Central memory CD8-positive, alpha-beta T cell (primary cell): ENCODE data around the gene ZG16B.

Source experiments
- ATAC-seq: fragments of 150-1000 bp; cut with Tn5 transposase; replicated peaks from 2 replicates; pipeline ENCODE4 v1.10.0; 2022; ENCODE audit warnings: mild to moderate bottlenecking, moderate FRiP score, moderate number of reproducible peaks; ENCODE audit not compliant: poor library complexity, severe bottlenecking; ENCODE audit errors: extremely low read depth
- DNase-seq, 2 donors: peaks; one replicate each; pipeline ENCODE4 v3.0.0; 2021; ENCODE audit warnings: low spot score in 2 of 2
- H3K27ac Mint-ChIP-seq: one replicate; pipeline ENCODE4 v1.8.0; 2022; ENCODE audit warnings: low read depth, mild to moderate bottlenecking, moderate library complexity, mixed read lengths
- H3K27me3 Mint-ChIP-seq: one replicate; pipeline ENCODE4 v1.8.0; 2022; ENCODE audit warnings: mixed read lengths
- H3K36me3 Mint-ChIP-seq: one replicate; pipeline ENCODE4 v1.8.0; 2022; ENCODE audit warnings: mild to moderate bottlenecking, moderate library complexity, mixed read lengths; ENCODE audit not compliant: insufficient read depth
- H3K4me1 Mint-ChIP-seq: one replicate; pipeline ENCODE4 v1.8.0; 2022; ENCODE audit warnings: mixed read lengths
- H3K4me3 Mint-ChIP-seq: one replicate; pipeline ENCODE4 v1.8.0; 2022; ENCODE audit warnings: mild to moderate bottlenecking, moderate library complexity, mixed read lengths
- H3K9me3 Mint-ChIP-seq: one replicate; pipeline ENCODE4 v1.8.0; 2022; ENCODE audit warnings: mixed read lengths

Gene ZG16B

DNA sequence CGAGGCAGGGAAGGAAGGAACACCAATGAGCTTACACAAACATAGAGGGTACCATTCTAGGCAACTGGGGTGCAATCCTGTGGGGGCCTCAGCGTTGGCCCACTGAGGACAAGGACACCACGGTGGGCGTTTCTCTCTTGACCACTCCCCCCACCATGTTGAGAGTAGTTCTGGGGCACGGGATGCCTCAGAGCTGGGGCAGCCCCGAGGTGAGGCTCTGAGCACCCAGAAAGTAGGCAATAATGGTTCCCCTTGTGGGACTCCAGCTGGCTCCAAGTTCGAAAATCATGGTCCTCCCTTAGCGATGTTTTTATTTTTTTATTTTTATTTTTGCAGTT, 8.0 kb upstream of the ZG16B start:
- no peaks in the 10 kb centered on the region for H3K27me3 Mint-ChIP-seq
- no peak overlapping the region for H3K4me3 Mint-ChIP-seq
- no peaks in the 10 kb centered on the region for H3K9me3 Mint-ChIP-seq
- no peaks in the 10 kb centered on the region for H3K4me1 Mint-ChIP-seq
- ATAC-seq (no peak), DNase-seq (no peak)
- H3K36me3 Mint-ChIP-seq, result no peaks in the 10 kb centered on the region
- H3K27ac Mint-ChIP-seq, result no peak overlapping the region

DNA sequence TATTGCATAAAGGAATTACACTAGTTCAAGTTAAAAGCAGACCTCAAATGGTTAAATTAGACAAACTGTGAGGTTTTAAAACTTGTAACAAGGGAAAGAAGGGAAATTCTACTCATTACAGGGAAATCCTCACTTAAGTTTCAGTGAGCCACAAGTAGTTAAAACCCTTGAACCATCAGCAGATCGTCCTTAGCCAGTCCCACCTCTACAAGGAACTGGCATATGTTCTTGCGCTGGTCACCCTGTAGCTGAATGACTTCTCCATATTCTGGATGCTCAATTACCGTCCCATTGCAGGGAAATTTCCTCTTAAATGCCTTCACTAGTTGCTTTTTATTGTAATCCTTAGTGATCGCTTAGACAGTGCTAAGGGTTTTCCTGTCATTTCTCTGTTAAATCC, 7.6 kb upstream of the ZG16B start:
- ATAC-seq, result no peak
- no peak overlapping the region for H3K27ac Mint-ChIP-seq
- DNase-seq, result no peak
- H3K27me3 Mint-ChIP-seq, result no peaks in the 10 kb centered on the region
- H3K9me3 Mint-ChIP-seq, result no peaks in the 10 kb centered on the region
- no peaks in the 10 kb centered on the region for H3K36me3 Mint-ChIP-seq
- H3K4me1 Mint-ChIP-seq, result no peaks in the 10 kb centered on the region
- no peak overlapping the region for H3K4me3 Mint-ChIP-seq

DNA sequence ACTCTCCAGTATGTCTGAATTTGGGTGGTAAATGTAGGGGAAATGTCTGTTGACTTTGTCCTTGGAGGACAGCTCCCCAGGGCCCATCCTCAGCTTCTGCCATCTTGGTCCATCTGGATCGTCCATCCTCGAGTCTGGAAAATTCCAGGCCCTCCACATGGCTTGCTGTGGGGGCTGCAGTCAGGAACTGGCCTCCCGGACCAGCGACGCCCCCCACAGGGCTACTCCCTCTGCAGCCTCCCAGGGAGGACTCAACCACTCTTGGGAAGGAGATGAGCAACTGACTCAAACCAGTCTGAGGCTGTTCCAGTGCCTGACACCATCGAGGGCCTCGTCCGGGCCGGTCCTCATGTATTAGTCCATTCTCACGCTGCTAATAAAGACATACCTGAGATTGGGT, 5.5 kb upstream of the ZG16B start:
- no peaks in the 10 kb centered on the region for H3K27me3 Mint-ChIP-seq
- no peak overlapping the region for H3K4me3 Mint-ChIP-seq
- H3K27ac Mint-ChIP-seq, result no peak overlapping the region
- ATAC-seq, result no peak
- no peaks in the 10 kb centered on the region for H3K9me3 Mint-ChIP-seq
- no peaks in the 10 kb centered on the region for H3K4me1 Mint-ChIP-seq
- no peaks in the 10 kb centered on the region for H3K36me3 Mint-ChIP-seq
- no peak for DNase-seq

DNA sequence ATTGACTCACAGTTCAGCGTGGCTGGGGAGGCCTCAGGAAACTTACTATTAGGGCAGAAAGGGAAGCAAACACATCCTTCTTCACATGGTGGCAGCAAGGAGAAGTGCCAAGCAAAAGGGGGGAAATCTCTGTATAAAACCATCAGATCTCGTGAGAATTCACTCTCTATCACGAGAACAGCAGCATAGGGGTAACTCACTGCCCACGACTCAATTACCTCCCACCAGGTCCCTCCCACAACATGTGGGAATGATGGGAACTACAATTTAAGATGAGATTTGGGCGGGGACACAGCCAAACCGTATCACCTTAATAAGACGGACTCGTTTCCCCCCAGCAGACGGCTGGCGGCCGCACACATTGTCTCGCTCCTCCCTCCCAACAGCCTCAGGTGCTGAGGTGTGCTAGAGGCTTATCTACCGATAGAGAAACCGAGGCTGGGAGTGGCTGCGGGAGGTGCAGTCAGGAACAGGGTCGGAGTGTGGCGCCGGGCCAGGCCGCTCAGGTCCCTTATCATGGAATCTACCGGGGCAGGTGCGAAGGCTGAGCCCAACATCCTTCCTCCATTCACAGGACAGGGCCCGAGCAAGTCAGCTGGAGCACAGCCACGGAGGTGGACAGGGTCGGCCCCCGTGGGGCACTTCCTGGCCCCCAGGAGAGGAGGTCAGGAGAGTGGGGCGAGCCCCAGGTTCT, 4.9 kb upstream of the ZG16B start:
- H3K4me3 Mint-ChIP-seq, result no peak overlapping the region
- no peaks in the 10 kb centered on the region for H3K27me3 Mint-ChIP-seq
- ATAC-seq (no peak), DNase-seq (no peak)
- H3K36me3 Mint-ChIP-seq, result no peaks in the 10 kb centered on the region
- no peaks in the 10 kb centered on the region for H3K9me3 Mint-ChIP-seq
- no peaks in the 10 kb centered on the region for H3K4me1 Mint-ChIP-seq
- no peak overlapping the region for H3K27ac Mint-ChIP-seq

DNA sequence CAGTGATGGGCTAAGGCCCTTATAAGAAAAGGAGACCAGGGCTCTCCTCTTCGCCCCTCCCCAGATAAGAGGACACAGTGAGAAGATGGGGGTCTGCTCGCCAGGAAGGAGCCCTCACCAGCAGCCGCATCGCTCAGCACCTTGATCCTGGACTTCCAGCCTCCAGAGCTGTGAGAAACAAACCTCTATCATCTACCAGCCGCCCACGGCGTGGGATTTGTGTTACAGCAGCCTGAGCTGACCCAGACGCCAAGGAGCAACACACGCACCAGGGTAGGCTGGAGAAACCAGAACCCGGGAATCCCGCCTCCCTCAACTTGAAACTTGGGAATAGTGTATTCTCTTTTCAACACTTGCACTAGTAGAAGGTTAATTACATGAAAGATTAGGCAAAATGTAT, 4.2 kb upstream of the ZG16B start:
- ATAC-seq (no peak), DNase-seq (no peak)
- Mint-ChIP-seq H3K27ac (no peak overlapping the region), H3K4me1 (no peaks in the 10 kb centered on the region), H3K36me3 (no peaks in the 10 kb centered on the region), H3K27me3 (peaks cover 6% of the 10 kb centered on the region), H3K9me3 (no peaks in the 10 kb centered on the region), H3K4me3 (no peak overlapping the region)

DNA sequence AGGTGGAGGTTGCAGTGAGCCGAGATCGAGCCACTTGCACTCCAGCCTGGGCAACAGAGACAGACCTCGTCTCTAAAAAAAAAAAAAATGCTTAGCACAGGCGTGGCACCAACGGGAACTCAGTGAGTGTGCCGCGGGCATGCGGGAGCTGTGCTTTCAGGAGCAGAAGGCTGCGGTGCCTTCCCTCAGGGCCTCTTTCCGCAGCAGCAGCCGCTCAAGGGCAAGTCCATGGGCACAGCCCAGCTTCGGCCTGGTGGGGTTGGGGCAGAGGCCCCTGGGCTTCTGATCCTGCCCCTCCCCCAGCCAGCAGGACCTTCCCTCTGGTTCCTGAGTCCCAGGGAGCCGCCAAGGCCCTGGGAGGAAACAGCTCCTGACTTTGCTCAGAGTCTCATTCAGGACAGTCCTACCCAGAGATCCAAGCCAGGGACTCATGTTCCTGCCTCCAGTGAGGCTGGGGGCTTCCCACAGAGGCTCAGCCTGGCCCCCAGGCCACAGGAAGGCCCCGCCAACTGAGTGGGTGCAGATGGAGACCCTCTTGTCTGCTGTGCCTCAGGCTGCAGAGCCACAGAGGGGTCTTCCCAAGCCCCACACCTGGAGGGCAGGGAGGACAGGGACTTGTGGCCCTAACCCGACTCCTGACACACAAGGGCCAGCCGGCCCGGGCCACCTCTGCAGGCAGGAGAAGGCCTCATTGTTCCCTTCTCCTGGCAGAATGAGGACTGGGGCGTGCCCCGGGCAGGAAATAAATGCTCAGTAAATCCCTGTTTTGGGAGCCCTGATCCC, 3.3 kb upstream of the ZG16B start:
- H3K9me3 Mint-ChIP-seq, result no peaks in the 10 kb centered on the region
- H3K27ac Mint-ChIP-seq, result no peak overlapping the region
- DNase-seq (no peak), ATAC-seq (no peak)
- no peaks in the 10 kb centered on the region for H3K4me1 Mint-ChIP-seq
- H3K27me3 Mint-ChIP-seq, result peaks cover 11% of the 10 kb centered on the region
- no peaks in the 10 kb centered on the region for H3K36me3 Mint-ChIP-seq
- no peak overlapping the region for H3K4me3 Mint-ChIP-seq

DNA sequence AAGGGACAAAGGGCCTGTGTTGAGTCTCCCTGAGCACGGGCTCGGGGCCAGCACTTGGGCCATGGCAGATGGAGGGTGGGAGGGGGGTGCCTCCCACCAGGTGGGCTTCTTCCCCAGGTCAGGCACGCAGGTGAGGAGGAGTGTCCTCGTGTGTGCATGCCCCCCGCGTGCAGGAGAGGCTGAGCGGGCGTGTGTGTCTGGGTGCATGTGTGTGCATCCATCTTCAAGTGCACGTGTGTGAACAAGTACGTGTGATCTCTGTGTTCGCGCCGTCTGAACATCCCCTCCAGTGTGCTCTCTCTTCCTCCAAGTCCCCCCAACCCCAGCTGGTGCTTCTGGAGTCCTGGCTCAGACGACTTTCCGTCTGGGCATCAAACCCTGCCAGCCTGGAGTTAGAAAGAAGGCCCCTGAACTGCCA, 2.7 kb upstream of the ZG16B start:
- Mint-ChIP-seq H3K27me3 (peaks cover 11% of the 10 kb centered on the region), H3K4me1 (no peaks in the 10 kb centered on the region), H3K36me3 (no peaks in the 10 kb centered on the region), H3K27ac (no peak overlapping the region), H3K4me3 (no peak overlapping the region), H3K9me3 (no peaks in the 10 kb centered on the region)
- ATAC-seq, result no peak
- no peak for DNase-seq

DNA sequence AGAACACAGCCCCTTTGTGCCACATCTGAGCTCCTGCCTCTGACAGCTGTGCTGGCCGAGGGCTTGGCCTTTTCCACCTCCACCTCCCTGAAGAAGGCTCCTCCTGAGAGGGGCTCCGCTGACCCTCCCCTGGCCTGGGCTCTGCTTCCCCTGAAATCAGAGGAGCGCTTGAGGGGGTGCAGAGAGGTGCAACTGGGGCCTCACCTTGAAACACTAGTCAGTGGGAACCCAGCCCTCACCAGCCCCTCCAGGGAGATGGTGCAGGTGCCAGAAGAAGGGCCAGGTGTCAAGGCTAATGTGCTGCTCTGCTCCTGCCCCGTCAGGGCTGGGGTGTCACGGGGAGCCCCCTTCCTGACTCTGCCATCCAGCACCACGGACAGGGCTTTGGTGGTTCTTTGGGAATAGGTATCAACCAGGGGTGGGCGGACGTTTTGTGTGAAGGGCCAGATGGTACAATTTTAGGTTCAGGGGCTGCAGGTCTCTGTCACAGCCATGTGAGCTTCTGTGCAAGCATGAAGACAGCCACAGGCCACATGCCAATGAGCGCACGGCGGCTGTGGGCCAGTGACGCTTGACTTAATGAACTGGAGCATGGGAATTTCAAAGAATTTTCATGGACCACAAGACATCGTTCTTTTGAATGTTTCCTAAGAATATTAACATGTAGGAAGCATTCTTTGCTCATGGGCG, 2.1 kb upstream of the ZG16B start:
- Mint-ChIP-seq H3K36me3 (no peaks in the 10 kb centered on the region), H3K27ac (no peak overlapping the region), H3K9me3 (no peaks in the 10 kb centered on the region), H3K27me3 (peaks cover 11% of the 10 kb centered on the region), H3K4me3 (no peak overlapping the region), H3K4me1 (no peaks in the 10 kb centered on the region)
- ATAC-seq, result no peak
- DNase-seq, result no peak

DNA sequence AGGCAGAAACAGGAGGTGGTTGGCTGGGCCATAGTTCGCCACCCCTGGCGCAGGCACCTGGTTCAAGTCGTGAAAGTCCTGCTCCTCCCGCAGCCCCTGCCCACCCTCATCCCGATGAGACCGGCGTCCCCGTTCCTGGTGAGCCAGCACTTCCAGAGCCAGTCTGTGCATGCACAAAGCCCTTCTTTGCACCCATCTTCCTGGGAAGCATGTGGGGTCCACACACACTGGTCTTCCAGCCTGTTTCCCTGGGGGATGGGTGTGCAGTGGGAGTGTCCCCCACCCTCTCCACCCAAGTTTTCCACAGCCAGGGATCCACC, 1.6 kb upstream of the ZG16B start:
- H3K9me3 Mint-ChIP-seq, result no peaks in the 10 kb centered on the region
- no peaks in the 10 kb centered on the region for H3K4me1 Mint-ChIP-seq
- ATAC-seq, result no peak
- no peak overlapping the region for H3K27ac Mint-ChIP-seq
- H3K27me3 Mint-ChIP-seq, result peaks cover 11% of the 10 kb centered on the region
- DNase-seq, result no peak
- no peak overlapping the region for H3K4me3 Mint-ChIP-seq
- H3K36me3 Mint-ChIP-seq, result no peaks in the 10 kb centered on the region

DNA sequence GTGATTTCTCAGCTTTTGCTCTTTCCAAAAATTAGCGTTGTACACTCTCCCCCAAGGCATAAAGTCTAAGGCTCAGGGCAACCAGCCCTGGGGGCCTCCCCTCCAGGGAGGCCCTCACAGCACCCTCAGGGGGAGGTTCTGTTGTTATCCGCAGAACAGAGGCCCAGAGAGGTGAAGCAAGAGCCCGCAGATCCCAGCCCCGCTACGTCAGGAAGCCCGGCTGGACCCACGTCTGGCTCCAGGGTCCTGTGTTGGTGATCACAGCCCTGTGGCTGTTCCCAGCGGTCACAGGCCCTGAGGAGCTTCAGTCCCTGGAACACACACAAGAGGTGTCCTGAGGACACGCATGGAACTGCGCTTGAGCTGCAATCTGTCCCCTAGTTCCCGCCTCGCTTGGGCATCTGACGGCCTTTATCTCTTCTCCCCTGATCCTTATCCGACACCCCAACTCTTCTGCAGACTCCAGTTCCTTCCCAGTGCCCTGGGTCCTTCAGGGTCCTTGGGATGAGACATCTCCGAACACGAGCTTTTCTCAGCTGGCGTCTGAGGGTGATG, 1.1 kb upstream of the ZG16B start:
- ATAC-seq, result no peak
- Mint-ChIP-seq H3K4me3 (no peak overlapping the region), H3K27me3 (peaks cover 11% of the 10 kb centered on the region)

DNA sequence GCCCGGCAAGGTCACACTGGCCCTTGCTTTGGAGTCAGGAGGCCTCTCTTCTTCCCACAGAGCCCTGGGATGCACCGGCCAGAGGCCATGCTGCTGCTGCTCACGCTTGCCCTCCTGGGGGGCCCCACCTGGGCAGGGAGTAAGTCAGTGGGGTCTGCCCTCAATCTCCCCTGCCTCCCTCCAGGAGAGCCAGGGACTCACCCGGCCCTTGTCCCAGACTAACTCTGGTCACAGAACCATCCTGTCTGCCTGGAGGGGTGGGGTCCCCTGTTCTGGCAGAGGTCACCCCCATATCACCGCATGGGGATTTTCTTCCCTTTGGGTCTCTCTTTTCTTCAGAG, 222 bp downstream of the ZG16B start:
- Mint-ChIP-seq H3K4me3 (no peak overlapping the region), H3K36me3 (no peaks in the 10 kb centered on the region), H3K9me3 (no peaks in the 10 kb centered on the region), H3K27ac (no peak overlapping the region), H3K27me3 (peaks cover 11% of the 10 kb centered on the region), H3K4me1 (no peaks in the 10 kb centered on the region)
- no peak for ATAC-seq
- no peak for DNase-seq

More for the DNA sequence above, 1.1 kb upstream of the ZG16B start:
- no peaks in the 10 kb centered on the region for H3K36me3 Mint-ChIP-seq
- no peaks in the 10 kb centered on the region for H3K4me1 Mint-ChIP-seq
- no peak overlapping the region for H3K27ac Mint-ChIP-seq
- DNase-seq, result no peak
- no peaks in the 10 kb centered on the region for H3K9me3 Mint-ChIP-seq

DNA sequence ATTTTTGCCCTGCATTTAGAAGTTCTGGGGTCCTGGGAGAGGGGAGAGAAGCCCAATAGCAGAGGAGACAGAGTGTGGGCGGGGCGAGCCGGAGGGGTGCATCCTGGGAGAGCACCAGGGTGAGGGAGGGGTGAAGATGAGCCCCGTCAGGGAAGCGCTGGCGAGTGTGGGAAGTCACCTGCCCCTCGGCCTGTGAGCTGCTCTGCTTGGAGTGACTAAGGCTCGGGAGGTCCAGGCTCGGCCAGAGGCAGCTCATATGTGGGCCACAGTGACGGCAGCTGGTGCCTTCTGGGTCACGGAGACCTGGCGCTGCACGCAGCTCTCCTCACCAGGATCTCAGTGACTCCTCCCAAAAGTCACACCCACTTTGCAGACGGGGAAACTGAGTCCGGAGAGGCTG, 1.1 kb downstream of the ZG16B start:
- Mint-ChIP-seq H3K27ac (no peak overlapping the region), H3K4me1 (no peaks in the 10 kb centered on the region), H3K27me3 (peaks cover 11% of the 10 kb centered on the region), H3K4me3 (no peak overlapping the region), H3K36me3 (no peaks in the 10 kb centered on the region), H3K9me3 (no peaks in the 10 kb centered on the region)
- ATAC-seq (no peak), DNase-seq (no peak)

DNA sequence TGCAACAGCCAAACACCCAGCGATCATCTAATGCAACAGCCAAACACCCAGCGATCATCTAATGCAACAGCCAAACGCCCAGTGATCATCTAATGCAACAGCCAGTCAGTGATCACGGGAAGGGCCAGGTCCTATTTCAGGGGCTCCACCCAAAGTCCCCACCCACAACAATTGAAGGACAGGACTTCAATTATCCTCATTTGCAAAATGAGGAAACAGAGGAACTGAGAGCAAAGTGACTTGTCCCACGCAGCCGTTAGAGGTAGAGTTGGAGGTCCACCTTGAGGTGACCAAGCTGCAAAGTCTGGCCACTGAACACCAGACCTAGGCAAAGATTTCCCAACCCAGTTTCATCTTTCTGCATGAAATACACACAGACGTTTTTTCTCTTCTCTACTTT, 3.7 kb downstream of the ZG16B start:
- Mint-ChIP-seq H3K4me3 (no peak overlapping the region), H3K27ac (no peak overlapping the region), H3K4me1 (peaks cover 11% of the 10 kb centered on the region), H3K36me3 (no peaks in the 10 kb centered on the region), H3K27me3 (peaks cover 11% of the 10 kb centered on the region), H3K9me3 (no peaks in the 10 kb centered on the region)
- no peak for ATAC-seq
- DNase-seq, result no peak
